ENCODE data around the gene FAT2. TPM values are rescaled to one million over a fixed set of nuclear protein-coding genes. Genes with fewer than 3 reads are reported as not detected.

The FAT2 gene
- total RNA-seq, 1 donor from 2014 or later, result 0.14 TPM

- no peak overlapping the region for H2AFZ ChIP-seq (ENCODE audit: low read depth, low read length)
- H4K20me1 ChIP-seq (ENCODE audit: insufficient read depth, low read length), result no peaks in the 10 kb centered on the region
- H3K27me3 ChIP-seq (ENCODE audit: insufficient read depth, low read length), result peaks cover 7% of the 10 kb centered on the region
- Mint-ChIP-seq H3K36me3 (ENCODE audit: low read depth, unreplicated experiment) (no peaks in the 10 kb centered on the region), H3K4me3 (ENCODE audit: unreplicated experiment) (no peak overlapping the region), H3K4me1 (ENCODE audit: low read depth, unreplicated experiment) (no peaks in the 10 kb centered on the region), H3K9me3 (ENCODE audit: unreplicated experiment) (peaks cover 2% of the 10 kb centered on the region), H3K27me3 (ENCODE audit: low read depth, unreplicated experiment) (peaks cover 19% of the 10 kb centered on the region), H3K27ac (ENCODE audit: unreplicated experiment) (no peak overlapping the region)
- no peak for TF ChIP-seq CTCF (IDR thresholded peaks at IDR 0.05; ENCODE audit: insufficient read depth, low read depth, low read length)
- TF ChIP-seq EZH2 (IDR thresholded peaks at IDR 0.05; ENCODE audit: insufficient read depth, low read length), result no peak
- H3K36me3 ChIP-seq (ENCODE audit: insufficient read depth, low read length), result no peaks in the 10 kb centered on the region
- H3K79me2 ChIP-seq (ENCODE audit: insufficient read depth, low read length), result no peaks in the 10 kb centered on the region
- no peak overlapping the region for H3K4me3 ChIP-seq (ENCODE audit: insufficient read depth, low read depth, low read length)
- FAIRE-seq, result no peak
- H3K9ac ChIP-seq (ENCODE audit: low read length), result no peak overlapping the region
- no peak for DNase-seq (ENCODE audit: low read depth)
- H3K4me2 ChIP-seq (ENCODE audit: low read length), result no peak overlapping the region
- H3K9me3 ChIP-seq (ENCODE audit: insufficient read depth, low read depth, low read length), result no peaks in the 10 kb centered on the region
- no peak overlapping the region for H3K27ac ChIP-seq (ENCODE audit: low read depth, low read length)
- peaks cover 9% of the 10 kb centered on the region for H3K4me1 ChIP-seq (ENCODE audit: insufficient read depth, low read length)
These were observed 42.8 kb upstream of the FAT2 start for GRCh38 chr5:151633892-151634291.

GRCh38 chr5:151632941-151633340, 41.8 kb upstream of the FAT2 start:
- Mint-ChIP-seq H3K4me3 (ENCODE audit: unreplicated experiment) (no peak overlapping the region), H3K4me1 (ENCODE audit: low read depth, unreplicated experiment) (peaks cover 7% of the 10 kb centered on the region), H3K27ac (ENCODE audit: unreplicated experiment) (no peak overlapping the region), H3K9me3 (ENCODE audit: unreplicated experiment) (no peaks in the 10 kb centered on the region), H3K27me3 (ENCODE audit: low read depth, unreplicated experiment) (peaks cover 16% of the 10 kb centered on the region), H3K36me3 (ENCODE audit: low read depth, unreplicated experiment) (no peaks in the 10 kb centered on the region)
- H2AFZ ChIP-seq (ENCODE audit: low read depth, low read length), result no peak overlapping the region
- TF ChIP-seq EZH2 (IDR thresholded peaks at IDR 0.05; ENCODE audit: insufficient read depth, low read length) (no peak), CTCF (IDR thresholded peaks at IDR 0.05; ENCODE audit: insufficient read depth, low read depth, low read length) (no peak)
- H3K27me3 ChIP-seq (ENCODE audit: insufficient read depth, low read length), result peaks cover 6% of the 10 kb centered on the region
- DNase-seq (ENCODE audit: low read depth), result no peak
- H3K9ac ChIP-seq (ENCODE audit: low read length), result no peak overlapping the region
- peaks cover 19% of the 10 kb centered on the region for H3K4me1 ChIP-seq (ENCODE audit: insufficient read depth, low read length)
- no peaks in the 10 kb centered on the region for H3K79me2 ChIP-seq (ENCODE audit: insufficient read depth, low read length)
- H3K36me3 ChIP-seq (ENCODE audit: insufficient read depth, low read length), result no peaks in the 10 kb centered on the region
- no peak overlapping the region for H3K27ac ChIP-seq (ENCODE audit: low read depth, low read length)
- H3K4me3 ChIP-seq (ENCODE audit: insufficient read depth, low read depth, low read length), result no peak overlapping the region
- H4K20me1 ChIP-seq (ENCODE audit: insufficient read depth, low read length), result no peaks in the 10 kb centered on the region
- no peak overlapping the region for H3K4me2 ChIP-seq (ENCODE audit: low read length)
- no peak for FAIRE-seq
- no peaks in the 10 kb centered on the region for H3K9me3 ChIP-seq (ENCODE audit: insufficient read depth, low read depth, low read length)

- no peak overlapping the region for H3K27ac Mint-ChIP-seq (ENCODE audit: unreplicated experiment)
- no peaks in the 10 kb centered on the region for H3K9me3 Mint-ChIP-seq (ENCODE audit: unreplicated experiment)
- Histone ChIP-seq H3K4me3 (ENCODE audit: insufficient read depth, low read depth, low read length) (no peak overlapping the region), H3K9me3 (ENCODE audit: insufficient read depth, low read depth, low read length) (no peaks in the 10 kb centered on the region), H3K4me1 (ENCODE audit: insufficient read depth, low read length) (peaks cover 23% of the 10 kb centered on the region), H3K27ac (ENCODE audit: low read depth, low read length) (no peak overlapping the region), H4K20me1 (ENCODE audit: insufficient read depth, low read length) (no peaks in the 10 kb centered on the region), H3K9ac (ENCODE audit: low read length) (no peak overlapping the region), H3K4me2 (ENCODE audit: low read length) (no peak overlapping the region), H2AFZ (ENCODE audit: low read depth, low read length) (no peak overlapping the region), H3K27me3 (ENCODE audit: insufficient read depth, low read length) (peaks cover 3% of the 10 kb centered on the region), H3K79me2 (ENCODE audit: insufficient read depth, low read length) (no peaks in the 10 kb centered on the region), H3K36me3 (ENCODE audit: insufficient read depth, low read length) (no peaks in the 10 kb centered on the region)
- TF ChIP-seq EZH2 (IDR thresholded peaks at IDR 0.05; ENCODE audit: insufficient read depth, low read length), result no peak
- peaks cover 16% of the 10 kb centered on the region for H3K27me3 Mint-ChIP-seq (ENCODE audit: low read depth, unreplicated experiment)
- no peak for DNase-seq (ENCODE audit: low read depth)
- H3K4me3 Mint-ChIP-seq (ENCODE audit: unreplicated experiment), result no peak overlapping the region
- H3K4me1 Mint-ChIP-seq (ENCODE audit: low read depth, unreplicated experiment), result peaks cover 9% of the 10 kb centered on the region
- no peak for FAIRE-seq
- no peaks in the 10 kb centered on the region for H3K36me3 Mint-ChIP-seq (ENCODE audit: low read depth, unreplicated experiment)
These were observed 41.4 kb upstream of the FAT2 start for GRCh38 chr5:151632524-151632923.
